Body of pancreas (tissue), 4 donors: Measurements from ENCODE around the gene NEB. TPM values are rescaled to one million over a fixed set of nuclear protein-coding genes. Genes with fewer than 3 reads are reported as not detected.

Experiments used
- ATAC-seq: fragments of 150-250 bp; one replicate; pipeline ENCODE4 v1.9.1; 2016
- DNase-seq, 4 donors: peaks; one replicate each; pipeline ENCODE4 v3.0.0-alpha.2; 2019
- H3K27ac ChIP-seq, 4 donors: fragments of 200-600 bp; sonication (generic); 1 replicate in 3 of 4; 2 replicates in 1 of 4; pipeline versions ENCODE4 v1.5.1 to v1.6.1; 2016 to 2019; ENCODE audit warnings: mild to moderate bottlenecking in 1 of 4, mixed read lengths in 1 of 4, moderate library complexity in 1 of 4
- H3K27me3 ChIP-seq, 2 donors: fragments of 200-600 bp; sonication (generic); one replicate each; pipeline ENCODE4 v1.6.0; 2016; ENCODE audit warnings: mild to moderate bottlenecking in 1 of 2
- H3K36me3 ChIP-seq, 2 donors: fragments of 200-600 bp; sonication (generic); replicated peaks in 1 of 2; 2 replicates each; pipeline ENCODE4 v1.5.1; 2016; ENCODE audit warnings: low read depth in 2 of 2; ENCODE audit not compliant: insufficient read depth in 1 of 2
- H3K4me1 ChIP-seq: fragments of 200-600 bp; sonication (generic); one replicate; pipeline ENCODE4 v1.6.0; 2016
- H3K4me3 ChIP-seq, 2 donors: fragments of 200-600 bp; sonication (generic); 1 replicate in 1 of 2; 2 replicates in 1 of 2; pipeline ENCODE4 v1.5.1; 2016 to 2019
- H3K9me3 ChIP-seq, 3 donors: fragments of 200-600 bp; sonication (generic); 1 replicate in 2 of 3; 2 replicates in 1 of 3; pipeline ENCODE4 v1.5.1; 2016
- POLR2A ChIP-seq, 3 donors: fragments of 450-650 bp; IDR thresholded peaks; one replicate each; pipeline ENCODE4 v1.6.1; 2016; ENCODE audit warnings: antibody characterized with exemption in 3 of 3, mild to moderate bottlenecking in 2 of 3
- WGBS, 2 donors: methylation state at CpG; one replicate each; pipeline ENCODE4 v1.1.5; 2017; 5-methylcytosine and 5-hydroxymethylcytosine counted together
- intact Hi-C: fragments of 100-400 bp; cut with DNase I; formaldehyde crosslinking; loops from one replicate; pipeline ENCODE4 v1.15.1; 2023
- total RNA-seq, 2 donors: library from RNA; depleted of rRNA; stranded (reverse); fragments of >200 nt; gene quantifications; one replicate each; pipeline ENCODE4 v1.1.0, GENCODE V29; 2016
- TF ChIP-seq, protein P1 (sequence below), 7 experiments: fragments of 450-650 bp in 4 of 7; fragments of 200-600 bp in 3 of 7; sonication (generic) in 3 of 7; IDR thresholded peaks; one replicate each; pipeline ENCODE4 v1.5.1; 2016 to 2019; ENCODE audit warnings: antibody characterized with exemption in 7 of 7

NEB gene
- total RNA-seq, 2 donors from 2014 or later: 2.3 to 3.9 TPM

DNA sequence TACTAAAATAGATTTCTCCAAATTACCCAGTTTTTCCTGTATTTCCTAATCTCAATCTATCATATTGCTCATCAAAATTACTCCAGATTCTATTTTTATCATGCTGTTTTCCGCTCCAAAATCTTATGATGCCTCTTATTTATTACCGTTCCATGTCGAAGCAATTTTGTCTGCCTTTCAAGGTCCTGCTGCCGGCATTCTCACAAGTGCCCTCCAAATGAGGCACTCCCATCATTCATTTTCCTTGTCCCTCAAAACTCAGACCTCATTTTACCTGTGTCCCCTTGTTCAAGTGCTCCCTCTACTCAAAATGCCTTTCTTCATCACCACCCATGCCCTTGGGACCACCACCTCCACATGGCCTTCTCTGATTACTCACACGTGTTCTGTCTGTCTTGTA lies 13.1 kb downstream of the NEB start:
- TF ChIP-seq, protein P1, sequence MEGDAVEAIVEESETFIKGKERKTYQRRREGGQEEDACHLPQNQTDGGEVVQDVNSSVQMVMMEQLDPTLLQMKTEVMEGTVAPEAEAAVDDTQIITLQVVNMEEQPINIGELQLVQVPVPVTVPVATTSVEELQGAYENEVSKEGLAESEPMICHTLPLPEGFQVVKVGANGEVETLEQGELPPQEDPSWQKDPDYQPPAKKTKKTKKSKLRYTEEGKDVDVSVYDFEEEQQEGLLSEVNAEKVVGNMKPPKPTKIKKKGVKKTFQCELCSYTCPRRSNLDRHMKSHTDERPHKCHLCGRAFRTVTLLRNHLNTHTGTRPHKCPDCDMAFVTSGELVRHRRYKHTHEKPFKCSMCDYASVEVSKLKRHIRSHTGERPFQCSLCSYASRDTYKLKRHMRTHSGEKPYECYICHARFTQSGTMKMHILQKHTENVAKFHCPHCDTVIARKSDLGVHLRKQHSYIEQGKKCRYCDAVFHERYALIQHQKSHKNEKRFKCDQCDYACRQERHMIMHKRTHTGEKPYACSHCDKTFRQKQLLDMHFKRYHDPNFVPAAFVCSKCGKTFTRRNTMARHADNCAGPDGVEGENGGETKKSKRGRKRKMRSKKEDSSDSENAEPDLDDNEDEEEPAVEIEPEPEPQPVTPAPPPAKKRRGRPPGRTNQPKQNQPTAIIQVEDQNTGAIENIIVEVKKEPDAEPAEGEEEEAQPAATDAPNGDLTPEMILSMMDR (IDR thresholded peaks at IDR 0.05): no peak
- no peak for TF ChIP-seq POLR2A (IDR thresholded peaks at IDR 0.05)
- DNase-seq: no peak
- intact Hi-C loops: no loop called here
- H3K4me1 ChIP-seq: no peaks in the 10 kb centered on the region
- H3K4me3 ChIP-seq: no peak overlapping the region
- 86 to 89% methylated on average over 5 of the region's 5 CpGs for WGBS, 2 donors
- no peaks in the 10 kb centered on the region for H3K36me3 ChIP-seq
- no peak for ATAC-seq
- no peak overlapping the region for H3K27ac ChIP-seq
- no peaks in the 10 kb centered on the region for H3K9me3 ChIP-seq
- no peaks in the 10 kb centered on the region for H3K27me3 ChIP-seq

DNA sequence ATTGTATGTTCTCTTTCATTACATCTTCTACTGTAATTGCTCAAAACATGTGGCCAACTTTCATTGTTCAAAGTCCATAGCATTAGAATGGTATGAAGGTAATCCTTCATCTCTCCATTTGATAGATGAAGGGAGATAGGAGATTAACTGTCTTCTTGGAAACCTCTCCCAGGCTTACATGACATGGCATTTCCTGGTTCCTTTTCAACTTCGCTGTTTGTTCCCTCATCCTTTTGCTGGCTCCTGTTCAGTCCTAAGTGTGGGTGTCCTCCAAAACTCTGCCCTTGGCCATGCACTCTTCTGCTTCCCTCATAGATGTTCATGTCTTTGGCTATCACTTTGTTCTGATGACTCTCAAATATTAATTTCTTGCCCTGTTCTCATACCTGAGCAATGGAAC lies 13.8 kb downstream of the NEB start:
- no peaks in the 10 kb centered on the region for H3K4me1 ChIP-seq
- no peaks in the 10 kb centered on the region for H3K27me3 ChIP-seq
- no peak for TF ChIP-seq POLR2A (IDR thresholded peaks at IDR 0.05)
- TF ChIP-seq, protein P1 (IDR thresholded peaks at IDR 0.05): no peak
- no peak for ATAC-seq
- H3K36me3 ChIP-seq: no peaks in the 10 kb centered on the region
- intact Hi-C loops: no loop called here
- no peak overlapping the region for H3K4me3 ChIP-seq
- DNase-seq: no peak
- H3K9me3 ChIP-seq: no peaks in the 10 kb centered on the region
- WGBS, 2 donors: 71 to 73% methylated on average over 1 of the region's 1 CpG
- no peak overlapping the region for H3K27ac ChIP-seq

- intact Hi-C loops: no loop called here
- TF ChIP-seq, protein P1 (IDR thresholded peaks at IDR 0.05): no peak
- TF ChIP-seq POLR2A (IDR thresholded peaks at IDR 0.05): no peak
Observed at GRCh38 chr2:151718796-151719195, 15.5 kb downstream of the NEB start.

GRCh38 chr2:151718247-151718646 lies 16.0 kb downstream of the NEB start:
- H3K27me3 ChIP-seq: no peaks in the 10 kb centered on the region
- H3K9me3 ChIP-seq: no peaks in the 10 kb centered on the region
- no peaks in the 10 kb centered on the region for H3K4me1 ChIP-seq
- no peak for DNase-seq
- ATAC-seq: no peak
- H3K27ac ChIP-seq: no peak overlapping the region
- WGBS, 2 donors: 80 to 81% methylated on average over 2 of the region's 2 CpGs
- TF ChIP-seq, protein P1 (IDR thresholded peaks at IDR 0.05): no peak
- no peak overlapping the region for H3K4me3 ChIP-seq
- intact Hi-C loops: no loop called here
- no peaks in the 10 kb centered on the region for H3K36me3 ChIP-seq

More at GRCh38 chr2:151718796-151719195, 15.5 kb downstream of the NEB start:
- DNase-seq (no peak), ATAC-seq (no peak)
- H3K27me3 ChIP-seq: no peaks in the 10 kb centered on the region
- H3K4me3 ChIP-seq: no peak overlapping the region
- no peak overlapping the region for H3K27ac ChIP-seq
- H3K36me3 ChIP-seq: no peaks in the 10 kb centered on the region
- no peaks in the 10 kb centered on the region for H3K4me1 ChIP-seq
- 83 to 87% methylated on average over 4 of the region's 4 CpGs for WGBS, 2 donors
- no peaks in the 10 kb centered on the region for H3K9me3 ChIP-seq

- ATAC-seq (no peak), DNase-seq (no peak)
- Histone ChIP-seq H3K9me3 (no peaks in the 10 kb centered on the region), H3K4me1 (no peaks in the 10 kb centered on the region), H3K36me3 (no peaks in the 10 kb centered on the region), H3K27me3 (no peaks in the 10 kb centered on the region), H3K27ac (no peak overlapping the region), H3K4me3 (no peak overlapping the region)
- WGBS, 2 donors: 89 to 90% methylated on average over 2 of the region's 2 CpGs
- TF ChIP-seq, protein P1 (IDR thresholded peaks at IDR 0.05): no peak
- TF ChIP-seq POLR2A (IDR thresholded peaks at IDR 0.05): no peak
- intact Hi-C loops: no loop called here
Observed at GRCh38 chr2:151716721-151717120, 17.6 kb downstream of the NEB start.
